D721Med (cell line): ENCODE measurements around the gene GAS7.
"Not testable (repeated sequence)": the region's sequence is repeated elsewhere in the genome, so short reads cannot be mapped to it uniquely, and the experiment has no call there.

ENCODE experiments used
- DNase-seq: peaks from one replicate; pipeline ENCODE4 v3.0.0; 2011; ENCODE audit warnings: low spot score; ENCODE audit not compliant: insufficient read length
- FAIRE-seq: peaks from 2 replicates; lab custom pipeline; 2011; peaks lifted over from hg19 to GRCh38; lab: Jason Lieb, UNC
- CTCF ChIP-seq: IDR thresholded peaks from 2 replicates; pipeline ENCODE4 v1.5.1; 2012; ENCODE audit warnings: mild to moderate bottlenecking, control low read depth; ENCODE audit not compliant: insufficient read depth; ENCODE audit errors: missing control alignments

Gene GAS7

DNA sequence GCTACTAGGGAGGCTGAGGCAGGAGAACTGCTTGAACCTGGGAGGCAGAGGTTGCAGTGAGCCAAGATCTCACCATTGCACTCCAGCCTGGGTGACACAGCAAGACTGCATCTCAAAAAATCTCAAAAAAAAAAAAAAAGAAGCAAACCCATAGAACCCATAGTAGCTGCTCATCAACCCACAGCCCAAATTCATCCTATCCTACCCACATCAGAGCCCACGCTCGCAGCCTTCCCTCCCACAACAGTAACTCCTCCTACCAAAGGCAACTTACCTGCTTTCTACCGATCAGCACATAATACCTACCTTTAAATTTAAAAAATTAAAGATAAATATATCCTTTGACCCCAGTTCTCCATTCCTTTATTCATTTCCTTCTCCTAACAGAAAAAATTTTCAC, 94.7 kb downstream of the GAS7 start:
- TF ChIP-seq CTCF = no peak
- FAIRE-seq (no peak), DNase-seq (no peak)

DNA sequence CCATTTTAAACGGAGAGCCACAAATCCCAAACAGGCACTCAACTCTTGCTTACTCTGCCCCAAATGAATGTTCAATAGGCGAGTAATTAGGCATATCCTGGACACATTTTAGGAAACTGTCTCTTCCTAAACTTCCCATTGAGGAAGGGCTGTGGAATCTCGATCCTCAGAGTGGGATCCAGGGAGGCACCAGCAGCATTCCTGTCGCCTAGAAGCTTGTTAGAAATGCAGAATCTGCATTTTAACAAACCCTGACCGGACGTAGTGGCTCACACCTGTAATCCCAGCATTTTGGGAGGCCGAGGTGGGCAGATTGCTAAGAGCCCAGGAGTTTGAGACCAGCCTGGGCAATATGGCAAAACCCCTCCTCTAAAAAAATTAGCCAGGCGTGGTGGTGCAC, 95.6 kb downstream of the GAS7 start:
- no peak for TF ChIP-seq CTCF
- FAIRE-seq = no peak

DNA sequence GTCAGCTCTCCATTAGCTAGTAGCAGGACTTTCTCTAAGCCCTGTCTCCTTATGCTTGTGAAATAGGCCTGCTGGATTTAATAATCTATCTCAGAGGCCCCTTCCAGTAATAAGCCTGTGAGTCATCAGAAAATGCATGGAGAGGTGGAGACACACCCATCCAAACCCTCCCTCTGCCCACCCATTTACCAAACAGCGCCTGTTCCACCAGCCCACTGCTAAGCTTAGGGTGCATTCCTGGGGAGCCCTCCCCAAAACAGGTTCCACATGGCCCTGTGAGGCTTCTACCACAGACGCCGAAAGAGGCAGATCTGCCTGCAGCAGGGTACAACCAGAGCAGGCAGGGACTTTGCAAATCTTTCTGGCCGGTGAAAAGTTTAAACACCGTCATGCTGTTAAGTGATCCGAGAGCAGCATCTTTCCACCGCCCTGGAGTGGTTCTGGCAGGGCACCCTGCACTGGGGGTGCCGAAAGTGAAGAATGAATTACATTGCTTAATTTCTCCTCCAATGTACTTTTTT, 99.3 kb downstream of the GAS7 start:
- no peak for TF ChIP-seq CTCF
- FAIRE-seq (no peak), DNase-seq (no peak)

More for the DNA sequence above, 95.6 kb downstream of the GAS7 start:
- DNase-seq = no peak

GRCh38 chr17:10096596-10096995, 101.8 kb downstream of the GAS7 start:
- DNase-seq = no peak
- no peak for TF ChIP-seq CTCF
- FAIRE-seq = no peak

DNA sequence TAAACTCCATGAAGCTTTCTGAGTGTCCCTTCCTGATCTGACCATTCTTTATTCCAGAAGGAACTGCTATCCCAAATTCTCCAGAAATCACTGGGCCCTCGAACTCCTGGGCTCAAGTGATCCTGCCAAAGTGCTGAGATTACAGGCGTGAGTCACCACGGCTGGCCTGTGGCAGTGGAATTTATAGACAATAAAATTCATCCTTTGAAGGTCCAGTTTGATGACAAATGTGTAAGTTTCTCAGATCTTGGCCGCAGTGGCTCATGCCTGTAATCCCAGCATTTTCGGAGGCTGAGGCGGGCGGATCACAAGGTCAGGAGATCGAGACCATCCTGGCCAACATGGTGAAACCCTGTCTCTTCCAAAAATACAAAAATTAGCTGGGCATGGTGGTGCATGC, 103.1 kb downstream of the GAS7 start:
- not testable (repeated sequence) for DNase-seq

GRCh38 chr17:10094797-10095196, 103.6 kb downstream of the GAS7 start:
- DNase-seq = no peak
- no peak for FAIRE-seq
- no peak for TF ChIP-seq CTCF

More for the DNA sequence above, 103.1 kb downstream of the GAS7 start:
- not testable (repeated sequence) for FAIRE-seq

GRCh38 chr17:10092595-10092994, 105.8 kb downstream of the GAS7 start:
- DNase-seq = no peak
- no peak for FAIRE-seq
- TF ChIP-seq CTCF = no peak

GRCh38 chr17:10091046-10091445, 107.4 kb downstream of the GAS7 start:
- DNase-seq (no peak), FAIRE-seq (no peak)
- no peak for TF ChIP-seq CTCF
